Astrocyte of the cerebellum (primary cell): ENCODE results near the gene ELN.

Experiments used
- DNase-seq: peaks from one replicate; pipeline ENCODE4 v3.0.0-alpha.2; 2011; ENCODE audit warnings: low read depth
- H3K4me3 ChIP-seq: 2 replicates; pipeline ENCODE4 v1.5.1; 2011; ENCODE audit warnings: mild to moderate bottlenecking, low read depth, low read length, moderate library complexity
- CTCF ChIP-seq: IDR thresholded peaks from 2 replicates; pipeline ENCODE4 v1.5.1; 2012; ENCODE audit warnings: low read length, low read depth, moderate library complexity, mild to moderate bottlenecking; ENCODE audit errors: missing control alignments
- in situ Hi-C: cut with HindIII; loops from 2 replicates; pipeline ENCODE4 v1.10.0; 2017; ENCODE audit warnings: low sequenced_read_pairs

The ELN gene

GRCh38 chr7:74013539-74014272 lies 14.3 kb upstream of the ELN start:
- no peak overlapping the region for H3K4me3 ChIP-seq
- TF ChIP-seq CTCF: no peak
- DNase-seq: no peak
- in situ Hi-C loops: no loop called here

GRCh38 chr7:74014931-74015330 lies 13.0 kb upstream of the ELN start:
- no peak for DNase-seq
- H3K4me3 ChIP-seq: no peak overlapping the region
- in situ Hi-C loops: loop anchor here (5.0 kb wide), 1 partner anchor 148 kb away; no protein-coding TSS in a partner anchor
- TF ChIP-seq CTCF: no peak

- no peak for DNase-seq
- in situ Hi-C loops: loop anchor here (5.0 kb wide), 1 partner anchor 148 kb away; no protein-coding TSS in a partner anchor
- TF ChIP-seq CTCF: no peak
- no peak overlapping the region for H3K4me3 ChIP-seq
Measured at GRCh38 chr7:74015670-74016069, 12.3 kb upstream of the ELN start.

GRCh38 chr7:74017125-74017524 lies 10.8 kb upstream of the ELN start:
- no peak overlapping the region for H3K4me3 ChIP-seq
- no peak for TF ChIP-seq CTCF
- no peak for DNase-seq
- in situ Hi-C loops: loop anchor here (5.0 kb wide), 1 partner anchor 150 kb away; no protein-coding TSS in a partner anchor

- H3K4me3 ChIP-seq: no peak overlapping the region
- TF ChIP-seq CTCF: no peak
- no peak for DNase-seq
- in situ Hi-C loops: loop anchor here (5.0 kb wide), 1 partner anchor 151 kb away; no protein-coding TSS in a partner anchor
Measured at GRCh38 chr7:74018246-74018895, 9.6 kb upstream of the ELN start.

GRCh38 chr7:74019149-74019548 lies 8.8 kb upstream of the ELN start:
- no peak for TF ChIP-seq CTCF
- H3K4me3 ChIP-seq: no peak overlapping the region
- in situ Hi-C loops: loop anchor here (5.0 kb wide), 1 partner anchor 152 kb away; no protein-coding TSS in a partner anchor
- no peak for DNase-seq
